ENCODE data around the gene TSC22D2. TPM values are rescaled to one million over a fixed set of nuclear protein-coding genes. Genes with fewer than 3 reads are reported as not detected.

TSC22D2 gene
- total and polyA plus RNA-seq, 8 donors: 7.1 to 32.2 (median 17.9) TPM

GRCh38 chr3:150447084-150447483 is 39.0 kb downstream of the TSC22D2 start:
- H3K27me3 ChIP-seq: no peaks in the 10 kb centered on the region
- H3K36me3 ChIP-seq: no peaks in the 10 kb centered on the region
- no peak overlapping the region for H3K4me3 ChIP-seq
- intact Hi-C loops (cut with DNase I; ENCODE audit: low total_unique reads): no loop called here
- H3K9me3 ChIP-seq: no peaks in the 10 kb centered on the region
- no peak for DNase-seq
- no peak overlapping the region for H3K27ac ChIP-seq
- H3K4me1 ChIP-seq: peaks cover 7 to 70% (median 50%) of the 10 kb centered on the region in 4 donors
- WGBS, 5 donors: 78 to 94% (median 90%) methylated on average over 2 of the region's 2 CpGs
- TF ChIP-seq POLR2A (IDR thresholded peaks at IDR 0.05) (no peak), POLR2AphosphoS5 (IDR thresholded peaks at IDR 0.05) (no peak), EP300 (IDR thresholded peaks at IDR 0.05) (no peak), CTCF (IDR thresholded peaks at IDR 0.05) (no peak)

GRCh38 chr3:150447631-150448465 is 39.8 kb downstream of the TSC22D2 start:
- 75 to 85% (median 79%) methylated on average over 3 of the region's 3 CpGs for WGBS, 5 donors
- no peak for TF ChIP-seq CTCF (IDR thresholded peaks at IDR 0.05)
- no peak for TF ChIP-seq POLR2AphosphoS5 (IDR thresholded peaks at IDR 0.05)
- TF ChIP-seq EP300 (IDR thresholded peaks at IDR 0.05): no peak
- no peak for TF ChIP-seq POLR2A (IDR thresholded peaks at IDR 0.05)

GRCh38 chr3:150449169-150449721 is 41.1 kb downstream of the TSC22D2 start:
- H3K4me1 ChIP-seq: peaks cover 7 to 83% (median 60%) of the 10 kb centered on the region in 4 donors
- H3K36me3 ChIP-seq: no peaks in the 10 kb centered on the region
- no peaks in the 10 kb centered on the region for H3K9me3 ChIP-seq
- no peak for TF ChIP-seq POLR2AphosphoS5 (IDR thresholded peaks at IDR 0.05)
- intact Hi-C loops (cut with DNase I; ENCODE audit: low total_unique reads): no loop called here
- H3K4me3 ChIP-seq: no peak overlapping the region
- no peaks in the 10 kb centered on the region for H3K27me3 ChIP-seq
- H3K27ac ChIP-seq: no peak overlapping the region
- no peak for DNase-seq

More at GRCh38 chr3:150447631-150448465, 39.8 kb downstream of the TSC22D2 start:
- Histone ChIP-seq H3K27ac (no peak overlapping the region), H3K27me3 (no peaks in the 10 kb centered on the region), H3K9me3 (no peaks in the 10 kb centered on the region), H3K4me3 (no peak overlapping the region), H3K36me3 (no peaks in the 10 kb centered on the region), H3K4me1 (peaks cover 7 to 69% (median 53%) of the 10 kb centered on the region in 4 donors)
- intact Hi-C loops (cut with DNase I; ENCODE audit: low total_unique reads): no loop called here
- no peak for DNase-seq

GRCh38 chr3:150450916-150451315 is 42.8 kb downstream of the TSC22D2 start:
- Histone ChIP-seq H3K4me3 (no peak overlapping the region), H3K36me3 (no peaks in the 10 kb centered on the region), H3K4me1 (peaks cover 7 to 86% (median 57%) of the 10 kb centered on the region in 4 donors), H3K27me3 (no peaks in the 10 kb centered on the region), H3K27ac (no peak overlapping the region), H3K9me3 (no peaks in the 10 kb centered on the region)
- no peak for TF ChIP-seq EP300 (IDR thresholded peaks at IDR 0.05)
- no peak for TF ChIP-seq POLR2AphosphoS5 (IDR thresholded peaks at IDR 0.05)
- TF ChIP-seq POLR2A (IDR thresholded peaks at IDR 0.05): no peak
- TF ChIP-seq CTCF (IDR thresholded peaks at IDR 0.05): no peak
- intact Hi-C loops (cut with DNase I; ENCODE audit: low total_unique reads): no loop called here
- no peak for DNase-seq

All from stomach (tissue), 9 donors.